ENCODE results near the gene EBPL. TPM values are rescaled to one million over a fixed set of nuclear protein-coding genes. Genes with fewer than 3 reads are reported as not detected.

EBPL gene
- total and polyA plus RNA-seq, 9 of the 15 experiments (the other 6 are each of a cell fraction or from before 2014, with no cell fraction given): 5.2 to 68.3 (median 43.0) TPM

DNA sequence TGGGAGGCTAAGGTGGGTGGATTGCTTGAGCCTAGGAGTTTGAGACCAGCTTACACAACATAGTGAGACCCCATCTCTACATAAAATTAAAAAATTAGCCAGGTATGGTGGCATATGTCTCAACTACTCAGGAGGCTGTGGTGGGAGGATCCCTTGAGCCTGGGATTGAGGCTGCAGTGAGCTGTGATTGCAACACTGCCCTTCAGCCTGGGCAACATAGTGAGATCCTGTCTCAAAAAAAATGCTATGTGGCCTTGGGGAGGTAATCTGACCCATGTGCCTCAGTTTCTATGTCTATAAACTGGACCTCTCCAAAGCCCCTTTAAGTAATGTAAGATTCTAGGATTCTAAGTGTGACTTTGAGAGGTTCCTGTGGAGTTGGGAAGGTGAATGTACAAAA, 37.8 kb downstream of the EBPL start:
- in situ Hi-C loops (cut with MboI): loop anchor here (5.0 to 25.0 kb wide), 2 partner anchors 194 to 1409 kb away; no protein-coding TSS in a partner anchor

DNA sequence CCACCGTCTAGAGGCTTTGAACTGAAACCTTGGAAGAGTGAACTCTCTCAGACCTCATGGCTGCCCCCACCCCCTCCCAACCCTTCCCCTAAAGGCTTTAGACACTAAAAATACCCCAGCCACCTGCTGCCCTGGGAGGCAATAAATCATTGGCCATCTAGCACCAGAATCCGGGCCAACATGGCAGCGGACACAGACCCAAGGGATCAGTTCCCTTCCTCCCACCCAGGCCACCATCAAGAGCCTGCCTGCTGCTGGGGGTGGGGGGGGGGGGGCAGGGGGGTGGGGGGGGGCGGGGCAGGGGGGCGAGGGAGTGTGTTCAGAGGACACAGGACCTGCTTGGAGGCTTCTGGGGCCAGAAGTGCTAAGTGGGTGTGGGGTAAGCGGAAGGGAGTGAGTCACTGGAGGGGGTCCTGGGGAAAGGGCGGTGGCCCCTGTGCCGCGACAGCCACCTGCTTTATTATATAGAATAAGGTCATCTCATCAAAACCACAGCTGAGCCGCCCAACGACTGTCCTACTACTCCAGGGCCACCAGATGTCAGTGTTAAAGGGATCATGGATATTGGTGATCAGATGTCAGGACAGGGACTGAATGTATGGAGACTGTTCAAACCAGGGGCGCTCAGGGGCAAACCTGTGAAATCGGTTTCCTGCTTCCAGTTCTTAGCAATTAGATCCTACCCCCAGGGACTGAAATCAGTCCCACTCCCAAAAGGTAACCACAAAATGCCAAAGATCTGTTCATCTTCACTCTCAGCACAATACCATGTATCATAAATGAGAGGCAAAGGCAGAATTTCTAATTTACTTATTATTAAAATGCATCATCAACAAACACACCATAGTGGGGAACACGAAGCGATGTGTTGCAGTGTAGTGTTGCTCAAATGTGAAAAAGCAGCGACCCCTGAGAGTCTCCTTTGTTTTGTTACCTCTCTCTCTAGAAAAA, 38.7 kb downstream of the EBPL start:
- WGBS (ENCODE audit: insufficient coverage, low coverage, missing lambda C conversion rate): 6% methylated on average over 10 of the region's 16 CpGs
- CTCF ChIA-PET (ENCODE audit: low intra/inter-chr PET ratio): no interaction called here
- ATAC-seq (peak; percentile 95), DNase-seq (ENCODE audit: extremely low read depth in 1 of 4, low spot score in 3 of 4) (peak; percentile 48 to 64 (median 55)), FAIRE-seq (peak; percentile 78)
- no peaks in the 10 kb centered on the region for H4K20me1 ChIP-seq (replicated peaks; ENCODE audit: control insufficient read depth, insufficient read depth, low read length)
- H3K27me3 ChIP-seq (ENCODE audit: control insufficient read depth in 2 of 2, insufficient read depth in 2 of 2, low read length in 2 of 2): no peaks in the 10 kb centered on the region
- H2AFZ ChIP-seq (ENCODE audit: low read depth, low read length): no peak overlapping the region
- POLR2A ChIA-PET: interaction anchor here (0.6 kb wide), 1 partner anchor 12 kb away, joined by 3 read pairs; no protein-coding TSS in a partner anchor
- no peak overlapping the region for H3K9ac ChIP-seq (ENCODE audit: insufficient read depth in 1 of 2, low read depth in 2 of 2, low read length in 2 of 2)
- no peaks in the 10 kb centered on the region for H3K79me2 ChIP-seq (ENCODE audit: control insufficient read depth, insufficient read depth, low read length)
- no peaks in the 10 kb centered on the region for H3K9me1 ChIP-seq (ENCODE audit: control insufficient read depth, insufficient read depth, low read length)
- intact Hi-C loops (cut with micrococcal nuclease) (loop anchor here (2.0 to 5.0 kb wide), 2 partner anchors 140 to 196 kb away; partner anchors contain the start of gene KPNA3), in situ Hi-C loops (cut with MboI) (loop anchor here (5.0 to 25.0 kb wide), 2 partner anchors 195 to 1410 kb away; no protein-coding TSS in a partner anchor)
- H3K27ac ChIP-seq (ENCODE audit: extremely low read depth, low read depth, low read length): no peak overlapping the region
- no peaks in the 10 kb centered on the region for H3K4me1 ChIP-seq (replicated peaks in 1 of 2; ENCODE audit: control insufficient read depth in 2 of 2, insufficient read depth in 2 of 2, low read length in 2 of 2)
- no peaks in the 10 kb centered on the region for H3K9me3 ChIP-seq (replicated peaks; ENCODE audit: control insufficient read depth, insufficient read depth, low read depth, low read length)
- BruUV-seq (replicated peaks): no TSS peak
- H3K36me3 ChIP-seq (ENCODE audit: control insufficient read depth, insufficient read depth, low read length): no peaks in the 10 kb centered on the region
- H3K4me3 ChIP-seq: no peak overlapping the region
- H3K4me2 ChIP-seq (ENCODE audit: insufficient read depth, low read length): no peak overlapping the region
- TF ChIP-seq MEIS2 (IDR thresholded peaks at IDR 0.05; ENCODE audit: partially characterized antibody) (peak; percentile 8), RAD21 (CRISPR knock-in tag; conservative IDR thresholded peaks at IDR 0.05 in 1 of 2, IDR thresholded peaks at IDR 0.05 in 1 of 2) (peak; percentile 32 to 67)

More for the DNA sequence above, 37.8 kb downstream of the EBPL start:
- FAIRE-seq (peak; percentile 26), DNase-seq (ENCODE audit: extremely low read depth in 1 of 4, low spot score in 3 of 4) (no peak), ATAC-seq (no peak)
- Histone ChIP-seq H3K4me3 (no peak overlapping the region), H2AFZ (ENCODE audit: low read depth, low read length) (no peak overlapping the region), H3K27ac (ENCODE audit: extremely low read depth, low read depth, low read length) (no peak overlapping the region), H3K9ac (ENCODE audit: insufficient read depth in 1 of 2, low read depth in 2 of 2, low read length in 2 of 2) (no peak overlapping the region), H3K36me3 (ENCODE audit: control insufficient read depth, insufficient read depth, low read length) (no peaks in the 10 kb centered on the region), H3K27me3 (ENCODE audit: control insufficient read depth in 2 of 2, insufficient read depth in 2 of 2, low read length in 2 of 2) (no peaks in the 10 kb centered on the region), H3K9me1 (ENCODE audit: control insufficient read depth, insufficient read depth, low read length) (no peaks in the 10 kb centered on the region), H3K9me3 (replicated peaks; ENCODE audit: control insufficient read depth, insufficient read depth, low read depth, low read length) (no peaks in the 10 kb centered on the region), H4K20me1 (replicated peaks; ENCODE audit: control insufficient read depth, insufficient read depth, low read length) (no peaks in the 10 kb centered on the region), H3K4me2 (ENCODE audit: insufficient read depth, low read length) (no peak overlapping the region), H3K4me1 (replicated peaks in 1 of 2; ENCODE audit: control insufficient read depth in 2 of 2, insufficient read depth in 2 of 2, low read length in 2 of 2) (no peaks in the 10 kb centered on the region), H3K79me2 (ENCODE audit: control insufficient read depth, insufficient read depth, low read length) (no peaks in the 10 kb centered on the region)
- POLR2A ChIA-PET: no interaction called here
- no TSS peak for BruUV-seq (replicated peaks)
- intact Hi-C loops (cut with micrococcal nuclease): loop anchor here (2.0 to 5.0 kb wide), 2 partner anchors 139 to 195 kb away; partner anchors contain the start of gene KPNA3
- CTCF ChIA-PET (ENCODE audit: low intra/inter-chr PET ratio): no interaction called here
- TF ChIP-seq RBM25 (IDR thresholded peaks at IDR 0.05; ENCODE audit: low read depth, low read length, severe bottlenecking): peak; percentile 5
- TF ChIP-seq CEBPB (tag; IDR thresholded peaks at IDR 0.05): 0 out of 2 replicates have a peak, but pooled peaks have one; percentile 17
- TF ChIP-seq NCOR1 (IDR thresholded peaks at IDR 0.05): no peak
- TF ChIP-seq ZC3H8 (IDR thresholded peaks at IDR 0.05): no peak
